ENCODE measurements around the gene TENT4B. TPM values are rescaled to one million over a fixed set of nuclear protein-coding genes. Genes with fewer than 3 reads are reported as not detected.

Gene TENT4B
- total RNA-seq = 8.4 to 9.8 TPM (median 9.2 TPM) in 3 replicates
- long read RNA-seq, full-length matches to known transcripts = 1 of 5 reads
- long read RNA-seq, partial matches to known transcripts = 0 of 5 reads
- long read RNA-seq, other reads (novel, unspliced or antisense) = 4 of 5 reads

DNA sequence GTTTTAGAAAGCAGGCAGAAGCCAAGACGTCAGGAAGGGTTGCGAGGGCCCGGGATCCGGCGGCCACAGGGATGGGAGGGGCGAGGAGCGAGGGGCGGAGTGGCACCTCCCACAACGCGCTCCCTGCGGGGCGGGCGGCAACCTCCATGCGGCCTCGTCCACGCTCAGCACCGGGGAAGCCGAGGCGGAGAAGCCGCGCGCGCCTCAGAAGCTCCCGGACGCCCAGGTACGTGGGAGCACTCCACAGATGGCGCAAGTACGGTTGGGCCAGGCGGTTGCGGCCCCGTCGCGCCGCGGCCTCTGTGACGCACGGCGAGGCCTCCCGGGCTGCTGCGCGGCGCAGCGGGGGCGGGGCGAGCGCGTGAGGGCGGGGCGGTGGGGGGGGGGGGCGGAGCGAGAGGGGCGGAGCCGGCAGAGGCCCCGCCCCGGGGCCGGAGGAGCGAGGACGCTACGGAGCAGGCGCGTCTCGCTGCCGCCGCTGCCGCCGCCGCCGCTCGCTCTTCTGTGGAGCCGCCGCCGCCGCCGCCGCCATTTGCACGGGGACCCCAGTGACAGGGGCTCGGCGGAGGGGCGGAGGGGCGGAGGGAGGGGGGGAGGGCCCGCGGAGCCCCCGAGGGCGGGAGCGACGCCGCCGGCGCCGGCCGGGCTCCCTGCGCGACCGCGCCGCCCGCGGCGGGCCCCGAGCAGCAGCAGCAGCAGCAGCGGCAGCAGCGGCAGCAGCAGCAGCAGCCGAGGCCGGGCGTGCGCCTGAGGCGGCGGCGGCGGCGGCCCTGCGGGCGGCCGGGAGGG is at the start of gene TENT4B:
Gene TENT4B, plus strand, starts transcription at position 500 of the 789 bp plus-strand sequence. CDS start 316 bp downstream, outside the sequence.
- H3K36me3 Mint-ChIP-seq (ENCODE audit: low read depth) = no peaks in the 10 kb centered on the region
- H3K9me3 Mint-ChIP-seq (ENCODE audit: low read depth) = no peaks in the 10 kb centered on the region

DNA sequence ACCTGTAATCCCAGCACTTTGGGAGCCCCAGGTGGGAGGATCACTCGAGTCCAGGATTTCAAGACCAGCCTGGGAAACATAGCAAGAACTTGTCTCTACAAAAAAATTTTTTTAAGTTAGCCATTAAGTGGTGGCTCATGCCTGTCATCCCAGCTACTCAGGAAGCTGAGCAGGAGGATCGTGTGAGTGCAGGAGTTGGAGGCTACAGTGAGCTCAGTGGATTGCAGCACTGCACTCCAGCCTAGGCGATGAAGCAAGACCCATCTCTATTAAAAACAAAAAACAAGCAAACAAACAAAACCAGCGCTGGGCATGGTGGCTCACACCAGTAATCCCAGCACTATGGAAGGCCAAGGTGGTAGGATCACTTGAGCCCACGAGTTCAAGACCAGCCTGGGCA is 49.3 kb upstream of the TENT4B start:
- H3K27me3 Mint-ChIP-seq (ENCODE audit: low read depth) = no peaks in the 10 kb centered on the region
- H3K9me3 Mint-ChIP-seq (ENCODE audit: low read depth) = no peaks in the 10 kb centered on the region
- H3K4me3 Mint-ChIP-seq (ENCODE audit: unreplicated experiment) = no peak overlapping the region
- peak overlapping the region; percentile 22 for H3K27ac Mint-ChIP-seq (ENCODE audit: unreplicated experiment)
- H3K36me3 Mint-ChIP-seq (ENCODE audit: low read depth) = peaks cover 26% of the 10 kb centered on the region
- TF ChIP-seq, protein P1, sequence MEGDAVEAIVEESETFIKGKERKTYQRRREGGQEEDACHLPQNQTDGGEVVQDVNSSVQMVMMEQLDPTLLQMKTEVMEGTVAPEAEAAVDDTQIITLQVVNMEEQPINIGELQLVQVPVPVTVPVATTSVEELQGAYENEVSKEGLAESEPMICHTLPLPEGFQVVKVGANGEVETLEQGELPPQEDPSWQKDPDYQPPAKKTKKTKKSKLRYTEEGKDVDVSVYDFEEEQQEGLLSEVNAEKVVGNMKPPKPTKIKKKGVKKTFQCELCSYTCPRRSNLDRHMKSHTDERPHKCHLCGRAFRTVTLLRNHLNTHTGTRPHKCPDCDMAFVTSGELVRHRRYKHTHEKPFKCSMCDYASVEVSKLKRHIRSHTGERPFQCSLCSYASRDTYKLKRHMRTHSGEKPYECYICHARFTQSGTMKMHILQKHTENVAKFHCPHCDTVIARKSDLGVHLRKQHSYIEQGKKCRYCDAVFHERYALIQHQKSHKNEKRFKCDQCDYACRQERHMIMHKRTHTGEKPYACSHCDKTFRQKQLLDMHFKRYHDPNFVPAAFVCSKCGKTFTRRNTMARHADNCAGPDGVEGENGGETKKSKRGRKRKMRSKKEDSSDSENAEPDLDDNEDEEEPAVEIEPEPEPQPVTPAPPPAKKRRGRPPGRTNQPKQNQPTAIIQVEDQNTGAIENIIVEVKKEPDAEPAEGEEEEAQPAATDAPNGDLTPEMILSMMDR (IDR thresholded peaks at IDR 0.05) = no peak
- H3K4me1 Mint-ChIP-seq (ENCODE audit: low read depth) = peaks cover 4% of the 10 kb centered on the region
- DNase-seq (ENCODE audit: low spot score) = no peak

More for the DNA sequence above, at the start of gene TENT4B:
- Mint-ChIP-seq H3K4me1 (ENCODE audit: low read depth) (peaks cover 32% of the 10 kb centered on the region), H3K27ac (ENCODE audit: unreplicated experiment) (peak within 1 kb of the TSS; percentile 87), H3K4me3 (ENCODE audit: unreplicated experiment) (peak within 1 kb of the TSS; percentile 78), H3K27me3 (ENCODE audit: low read depth) (no peaks in the 10 kb centered on the region)
- TF ChIP-seq, protein P1 (IDR thresholded peaks at IDR 0.05) = no peak
- DNase-seq (ENCODE audit: low spot score) = peak; percentile 95

DNA sequence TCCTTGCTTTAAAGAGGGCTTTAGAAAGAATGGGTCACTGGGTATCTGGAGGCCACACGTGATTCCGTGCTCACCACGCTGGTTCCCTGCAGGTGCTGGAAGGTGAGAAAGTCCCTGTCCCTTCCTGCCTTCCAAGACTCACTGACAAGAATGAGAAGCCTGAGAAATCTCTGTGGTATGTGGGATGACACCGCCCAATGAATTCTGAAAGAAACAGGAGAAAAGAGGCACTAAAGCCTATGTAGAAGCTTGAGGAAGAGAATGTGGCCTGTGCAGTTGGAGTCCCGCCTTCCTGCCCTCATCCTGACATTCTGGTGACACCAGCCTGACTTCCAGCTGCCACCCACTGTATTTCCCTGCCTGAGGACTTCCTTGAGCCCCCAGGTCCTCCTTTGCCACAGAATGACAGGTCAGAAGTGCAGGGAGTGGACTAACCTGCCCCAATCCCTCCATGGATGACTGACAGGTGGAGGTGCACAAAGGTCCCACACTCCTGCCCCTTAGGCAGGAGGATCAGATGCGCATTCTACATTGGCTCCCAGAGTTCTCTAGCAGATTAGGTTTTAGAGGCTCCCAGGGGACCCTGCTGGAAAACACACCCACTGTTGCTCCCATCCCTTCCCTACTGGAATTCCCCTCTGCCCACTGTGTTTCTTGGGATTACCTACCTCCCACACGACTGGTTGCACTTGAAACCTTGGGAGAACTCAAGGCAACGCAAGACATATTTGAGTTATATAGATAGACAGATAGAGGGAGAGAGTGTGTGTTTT is 38.6 kb upstream of the TENT4B start:
- Mint-ChIP-seq H3K4me3 (ENCODE audit: unreplicated experiment) (no peak overlapping the region), H3K27me3 (ENCODE audit: low read depth) (no peaks in the 10 kb centered on the region), H3K27ac (ENCODE audit: unreplicated experiment) (no peak overlapping the region), H3K9me3 (ENCODE audit: low read depth) (no peaks in the 10 kb centered on the region), H3K4me1 (ENCODE audit: low read depth) (peaks cover 5% of the 10 kb centered on the region), H3K36me3 (ENCODE audit: low read depth) (no peaks in the 10 kb centered on the region)
- TF ChIP-seq, protein P1 (IDR thresholded peaks at IDR 0.05) = no peak
- no peak for DNase-seq (ENCODE audit: low spot score)

DNA sequence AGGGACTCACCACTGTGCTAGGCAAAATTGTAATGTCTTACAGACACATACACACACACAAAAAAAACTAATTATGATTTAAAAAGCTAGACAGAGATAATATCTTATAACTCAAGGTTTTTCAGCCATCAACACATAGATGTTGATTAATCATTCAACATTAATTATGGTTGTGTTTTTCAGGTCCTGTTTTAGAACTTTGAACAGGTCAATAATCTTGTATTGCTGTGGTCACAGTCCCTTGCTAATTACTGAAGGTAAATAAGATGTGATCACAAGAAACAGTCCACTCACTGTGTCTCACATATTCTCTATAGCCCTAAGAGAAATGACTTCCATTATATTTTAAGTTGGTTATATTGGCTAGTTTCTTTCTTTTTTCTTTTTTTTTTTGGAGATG is 32.4 kb upstream of the TENT4B start:
- TF ChIP-seq, protein P1 (IDR thresholded peaks at IDR 0.05) = no peak
- peaks cover 4% of the 10 kb centered on the region for H3K27me3 Mint-ChIP-seq (ENCODE audit: low read depth)
- no peaks in the 10 kb centered on the region for H3K4me1 Mint-ChIP-seq (ENCODE audit: low read depth)
- peaks cover 4% of the 10 kb centered on the region for H3K9me3 Mint-ChIP-seq (ENCODE audit: low read depth)
- no peak overlapping the region for H3K4me3 Mint-ChIP-seq (ENCODE audit: unreplicated experiment)
- DNase-seq (ENCODE audit: low spot score) = no peak
- H3K27ac Mint-ChIP-seq (ENCODE audit: unreplicated experiment) = no peak overlapping the region
- peaks cover 3% of the 10 kb centered on the region for H3K36me3 Mint-ChIP-seq (ENCODE audit: low read depth)

DNA sequence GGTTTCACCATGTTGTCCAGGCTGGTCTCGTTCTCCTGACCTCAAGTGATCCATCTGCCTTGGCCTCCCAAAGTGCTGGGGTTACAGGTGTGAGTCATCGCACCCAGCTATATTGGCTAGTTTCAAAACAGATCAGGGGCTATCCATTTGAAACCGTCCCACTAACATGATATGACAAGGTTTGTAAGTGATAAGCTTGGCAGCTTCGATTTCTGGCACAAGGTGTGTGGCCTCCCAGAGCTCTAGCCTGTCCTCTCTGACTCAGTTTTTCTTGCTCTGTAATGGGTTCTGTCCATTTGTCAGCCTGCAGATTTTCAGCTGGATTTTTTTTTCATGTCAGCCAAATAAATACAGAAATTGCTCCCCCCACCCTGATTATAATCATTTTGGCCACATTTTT is 31.8 kb upstream of the TENT4B start:
- peaks cover 4% of the 10 kb centered on the region for H3K27me3 Mint-ChIP-seq (ENCODE audit: low read depth)
- TF ChIP-seq, protein P1 (IDR thresholded peaks at IDR 0.05) = no peak
- no peaks in the 10 kb centered on the region for H3K4me1 Mint-ChIP-seq (ENCODE audit: low read depth)
- H3K36me3 Mint-ChIP-seq (ENCODE audit: low read depth) = peaks cover 3% of the 10 kb centered on the region
- no peak overlapping the region for H3K4me3 Mint-ChIP-seq (ENCODE audit: unreplicated experiment)
- H3K9me3 Mint-ChIP-seq (ENCODE audit: low read depth) = peaks cover 4% of the 10 kb centered on the region
- H3K27ac Mint-ChIP-seq (ENCODE audit: unreplicated experiment) = no peak overlapping the region
- DNase-seq (ENCODE audit: low spot score) = no peak

Data from chondrocyte (in vitro differentiated cells).